Lower leg skin (tissue), 3 donors: ENCODE results near the gene TRMT1.

Experiments used
- POLR2A ChIP-seq, 2 donors: fragments of 450-650 bp; IDR thresholded peaks; one replicate each; pipeline ENCODE4 v1.6.1; 2016 to 2017; ENCODE audit warnings: antibody characterized with exemption in 2 of 2, mild to moderate bottlenecking in 1 of 2, moderate library complexity in 1 of 2
- TF ChIP-seq, protein P1 (sequence below), 3 donors: fragments of 450-650 bp; IDR thresholded peaks; one replicate each; pipeline ENCODE4 v1.5.1; 2016; ENCODE audit warnings: antibody characterized with exemption in 3 of 3, mild to moderate bottlenecking in 3 of 3, moderate library complexity in 2 of 3

DNA sequence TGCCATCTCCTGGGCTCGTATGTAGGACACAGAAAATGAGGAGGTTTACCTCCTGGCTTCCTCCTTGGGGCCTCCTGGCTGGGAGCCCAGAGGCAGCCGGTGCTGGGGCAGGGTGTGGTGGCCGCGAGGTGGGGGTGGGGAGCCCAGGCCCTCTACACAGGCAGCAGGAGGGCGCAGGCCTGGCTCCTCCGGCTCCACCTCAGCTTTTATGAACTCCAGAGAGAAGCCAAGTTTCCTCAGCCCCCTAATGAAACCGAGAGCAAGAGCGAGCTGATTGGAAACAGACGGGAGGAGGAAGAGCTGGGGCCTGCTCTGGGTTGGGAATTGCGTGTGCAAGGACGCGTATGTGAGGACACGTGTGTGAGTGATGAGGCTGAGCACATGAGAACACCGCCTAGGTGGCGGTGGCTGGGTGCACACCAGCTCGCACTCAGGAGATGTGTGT, 37.0 kb downstream of the TRMT1 start:
- TF ChIP-seq, protein P1, sequence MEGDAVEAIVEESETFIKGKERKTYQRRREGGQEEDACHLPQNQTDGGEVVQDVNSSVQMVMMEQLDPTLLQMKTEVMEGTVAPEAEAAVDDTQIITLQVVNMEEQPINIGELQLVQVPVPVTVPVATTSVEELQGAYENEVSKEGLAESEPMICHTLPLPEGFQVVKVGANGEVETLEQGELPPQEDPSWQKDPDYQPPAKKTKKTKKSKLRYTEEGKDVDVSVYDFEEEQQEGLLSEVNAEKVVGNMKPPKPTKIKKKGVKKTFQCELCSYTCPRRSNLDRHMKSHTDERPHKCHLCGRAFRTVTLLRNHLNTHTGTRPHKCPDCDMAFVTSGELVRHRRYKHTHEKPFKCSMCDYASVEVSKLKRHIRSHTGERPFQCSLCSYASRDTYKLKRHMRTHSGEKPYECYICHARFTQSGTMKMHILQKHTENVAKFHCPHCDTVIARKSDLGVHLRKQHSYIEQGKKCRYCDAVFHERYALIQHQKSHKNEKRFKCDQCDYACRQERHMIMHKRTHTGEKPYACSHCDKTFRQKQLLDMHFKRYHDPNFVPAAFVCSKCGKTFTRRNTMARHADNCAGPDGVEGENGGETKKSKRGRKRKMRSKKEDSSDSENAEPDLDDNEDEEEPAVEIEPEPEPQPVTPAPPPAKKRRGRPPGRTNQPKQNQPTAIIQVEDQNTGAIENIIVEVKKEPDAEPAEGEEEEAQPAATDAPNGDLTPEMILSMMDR (IDR thresholded peaks at IDR 0.05): no peak
- TF ChIP-seq POLR2A (IDR thresholded peaks at IDR 0.05): no peak
